Right lobe of liver (tissue), 4 donors: Measurements from ENCODE around the gene RASGRP1.

ENCODE experiments used
- POLR2A ChIP-seq: fragments of 450-650 bp; IDR thresholded peaks from one replicate; pipeline ENCODE4 v1.6.1; 2017; ENCODE audit warnings: antibody characterized with exemption, mild to moderate bottlenecking
- TF ChIP-seq, protein P1 (sequence below), 4 donors: fragments of 200-600 bp in 3 of 4; fragments of 450-650 bp in 1 of 4; IDR thresholded peaks; one replicate each; pipeline versions ENCODE4 v1.5.1 to v1.8.0; 2016 to 2022; ENCODE audit warnings: antibody characterized with exemption in 4 of 4, mild to moderate bottlenecking in 2 of 4
- donor health status: DM: no; HTN: no; CAD: no.
- donor health status: DM: no; HTN: no; CAD: no.
- donor health status: DM: no; HTN: yes; CAD: no.

DNA sequence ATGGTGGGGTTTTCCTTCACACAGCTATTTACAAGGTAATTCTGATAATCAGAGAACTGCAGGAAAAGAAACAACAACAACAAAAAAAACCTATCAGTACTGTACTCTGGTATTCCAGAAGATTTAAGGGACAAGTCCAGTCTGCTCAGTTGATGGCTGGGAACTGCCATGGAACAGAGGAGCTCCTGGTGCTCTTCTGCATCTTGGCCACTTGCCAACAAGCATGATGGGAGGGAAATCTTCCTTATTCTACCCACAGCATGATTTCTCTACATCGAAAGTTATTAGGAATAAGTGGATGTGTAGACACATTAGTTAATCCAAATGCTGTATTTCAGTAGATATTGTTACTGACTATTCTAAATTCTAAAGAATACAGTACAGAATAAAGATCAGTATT lies 51.7 kb downstream of the RASGRP1 start:
- TF ChIP-seq, protein P1, sequence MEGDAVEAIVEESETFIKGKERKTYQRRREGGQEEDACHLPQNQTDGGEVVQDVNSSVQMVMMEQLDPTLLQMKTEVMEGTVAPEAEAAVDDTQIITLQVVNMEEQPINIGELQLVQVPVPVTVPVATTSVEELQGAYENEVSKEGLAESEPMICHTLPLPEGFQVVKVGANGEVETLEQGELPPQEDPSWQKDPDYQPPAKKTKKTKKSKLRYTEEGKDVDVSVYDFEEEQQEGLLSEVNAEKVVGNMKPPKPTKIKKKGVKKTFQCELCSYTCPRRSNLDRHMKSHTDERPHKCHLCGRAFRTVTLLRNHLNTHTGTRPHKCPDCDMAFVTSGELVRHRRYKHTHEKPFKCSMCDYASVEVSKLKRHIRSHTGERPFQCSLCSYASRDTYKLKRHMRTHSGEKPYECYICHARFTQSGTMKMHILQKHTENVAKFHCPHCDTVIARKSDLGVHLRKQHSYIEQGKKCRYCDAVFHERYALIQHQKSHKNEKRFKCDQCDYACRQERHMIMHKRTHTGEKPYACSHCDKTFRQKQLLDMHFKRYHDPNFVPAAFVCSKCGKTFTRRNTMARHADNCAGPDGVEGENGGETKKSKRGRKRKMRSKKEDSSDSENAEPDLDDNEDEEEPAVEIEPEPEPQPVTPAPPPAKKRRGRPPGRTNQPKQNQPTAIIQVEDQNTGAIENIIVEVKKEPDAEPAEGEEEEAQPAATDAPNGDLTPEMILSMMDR (IDR thresholded peaks at IDR 0.05), result no peak
- TF ChIP-seq POLR2A, result no peak
